Skin epidermis (tissue), 12 donors: ENCODE data around the gene LRRC37B.
A peak's percentile ranks its signal among the peaks of the same experiment; 100 is the strongest.
"Not testable (repeated sequence)": the region's sequence is repeated elsewhere in the genome, so short reads cannot be mapped to it uniquely, and the experiment has no call there.

Experiments used
- H3K27ac ChIP-seq, 21 experiments: fragments of 200-600 bp; sonication (generic) in 11 of 21; one replicate each; pipeline ENCODE4 v1.5.0; 2020; ENCODE audit warnings: mild to moderate bottlenecking in 3 of 21, inconsistent platforms in 2 of 21, moderate library complexity in 2 of 21
- H3K4me3 ChIP-seq, 7 experiments: fragments of 200-600 bp; sonication (generic) in 2 of 7; one replicate each; pipeline ENCODE4 v1.5.0; 2020; ENCODE audit warnings: inconsistent platforms in 2 of 7, mild to moderate bottlenecking in 2 of 7, moderate library complexity in 1 of 7

LRRC37B gene

DNA sequence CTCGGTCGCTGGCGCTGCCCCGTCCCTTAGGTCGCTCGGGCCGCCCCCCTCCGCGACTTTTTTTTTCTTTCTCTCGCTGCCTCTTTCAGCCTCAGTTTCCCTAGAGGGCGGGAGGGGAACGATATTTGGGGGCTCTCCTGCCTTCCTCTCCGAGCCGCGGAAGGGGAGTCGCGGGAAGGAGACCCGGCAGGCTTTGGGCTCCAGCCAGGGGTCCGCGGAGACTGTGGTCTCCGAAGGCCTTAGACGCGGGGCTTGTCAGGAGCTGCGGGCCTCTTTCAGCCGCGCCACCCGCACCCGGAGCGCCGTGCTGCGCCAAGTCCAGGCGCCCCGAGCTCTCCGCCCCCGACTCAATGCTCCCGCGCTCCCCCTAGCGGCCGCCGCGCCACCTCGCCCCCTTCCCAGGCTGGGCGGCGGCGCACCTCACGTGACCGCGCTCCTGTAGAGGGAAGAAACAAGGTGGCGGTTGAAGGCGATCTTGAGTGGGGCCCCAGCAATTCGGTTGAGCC, at the start of gene LRRC37B:
Gene LRRC37B (plus strand): TSS at position 427 of the 506 bp plus-strand sequence. CDS start 14,010 bp downstream, outside the sequence.
- Histone ChIP-seq H3K27ac (peak within 1 kb of the TSS; percentile 80 to 96 (median 91)), H3K4me3 (peak within 1 kb of the TSS; percentile 62 to 98 (median 91))

DNA sequence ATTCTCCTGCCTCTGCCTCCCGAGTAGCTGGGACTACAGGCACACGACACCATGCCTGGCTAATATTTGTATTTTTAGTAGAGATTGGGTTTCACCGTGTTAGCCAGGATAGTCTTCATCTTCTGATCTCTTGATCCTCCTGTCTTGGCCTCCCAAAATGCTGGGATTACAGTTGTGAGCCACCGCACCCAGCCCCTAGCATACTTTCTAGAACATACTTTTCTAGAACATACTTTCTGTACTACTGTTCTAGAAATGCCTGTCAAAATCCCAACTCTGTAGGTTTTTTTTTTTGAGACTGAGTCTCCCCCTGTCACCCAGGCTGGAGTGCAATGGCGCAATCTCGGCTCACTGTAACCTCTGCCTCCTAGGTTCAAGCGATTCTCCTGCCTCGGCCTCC, 43.1 kb upstream of the LRRC37B start:
- H3K4me3 ChIP-seq, H3K27ac ChIP-seq: not testable (repeated sequence)

DNA sequence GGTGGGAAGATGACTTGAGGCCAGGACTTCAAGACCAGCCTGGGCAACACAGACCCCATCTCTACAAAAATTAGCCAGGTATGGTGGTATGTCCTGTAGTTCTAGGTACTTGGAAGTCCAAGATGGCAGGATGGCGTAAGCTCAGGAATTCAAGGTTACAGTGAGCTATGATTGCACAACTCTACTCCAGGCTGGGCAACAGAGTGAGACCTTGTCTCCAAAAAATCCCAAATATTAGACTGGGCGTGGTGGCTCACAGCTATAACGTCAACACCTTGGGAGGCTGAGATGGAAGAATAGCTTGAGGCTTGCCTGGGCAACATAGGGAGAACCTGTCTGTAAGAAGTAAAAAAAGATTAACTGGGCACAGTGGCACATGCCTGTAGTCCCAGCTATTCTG, 39.5 kb upstream of the LRRC37B start:
- Histone ChIP-seq H3K4me3 (no peak overlapping the region), H3K27ac (no peak overlapping the region)

DNA sequence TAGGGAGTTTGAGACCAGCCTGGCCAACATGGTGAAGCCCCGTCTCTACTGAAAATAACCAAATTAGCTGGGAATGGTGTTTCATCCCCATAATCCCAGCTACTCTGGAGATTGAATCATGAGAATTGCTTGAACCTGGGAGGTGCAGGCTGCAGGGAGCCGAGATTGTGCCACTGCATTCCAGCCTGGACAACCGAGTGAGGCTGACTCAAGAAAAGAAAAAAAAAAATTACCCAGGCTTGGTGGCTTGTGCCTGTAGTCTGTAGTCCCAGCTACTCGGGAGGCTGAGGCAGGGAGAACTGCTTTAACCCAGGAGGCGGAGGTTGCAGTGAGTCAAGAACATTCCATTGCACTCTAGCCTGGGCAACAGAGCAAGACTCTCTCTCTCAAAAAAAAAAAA, 36.8 kb upstream of the LRRC37B start:
- not testable (repeated sequence) for H3K27ac ChIP-seq, H3K4me3 ChIP-seq

DNA sequence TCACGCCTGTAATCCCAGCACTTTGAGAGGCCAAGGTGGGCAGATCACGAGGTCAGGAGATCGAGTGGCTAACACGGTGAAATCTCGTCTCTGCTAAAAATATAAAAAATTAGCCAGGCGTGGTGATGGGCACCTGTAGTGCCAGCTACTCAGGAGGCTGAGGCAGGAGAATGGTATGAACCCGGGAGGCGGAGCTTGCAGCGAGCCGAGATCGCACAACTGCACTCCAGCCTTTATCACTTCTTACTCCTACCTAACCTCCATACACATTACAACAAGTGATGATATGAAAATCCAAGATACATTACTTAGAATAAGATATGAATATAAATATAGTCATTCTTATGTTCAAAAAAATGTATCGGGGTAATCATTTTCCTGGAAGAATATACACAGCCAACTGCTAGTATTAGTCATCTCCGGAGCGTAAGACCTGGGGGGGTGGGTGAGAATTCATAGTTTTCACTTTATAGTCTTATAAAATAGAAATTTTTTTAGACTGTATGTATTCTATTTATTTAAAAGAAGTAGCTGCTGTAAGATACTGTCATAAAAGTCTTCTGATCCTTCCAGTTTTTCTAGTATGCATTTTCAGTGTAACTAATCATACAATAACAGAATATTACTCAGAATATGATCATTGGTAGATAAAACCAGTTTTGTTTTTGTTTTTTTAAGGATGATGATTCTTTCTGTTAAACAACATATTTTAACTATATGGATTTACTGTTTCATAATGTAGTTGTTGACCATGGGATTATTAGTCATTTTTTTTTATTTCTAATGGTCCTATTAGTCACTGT, 32.7 kb upstream of the LRRC37B start:
- not testable (repeated sequence) for H3K4me3 ChIP-seq, H3K27ac ChIP-seq

DNA sequence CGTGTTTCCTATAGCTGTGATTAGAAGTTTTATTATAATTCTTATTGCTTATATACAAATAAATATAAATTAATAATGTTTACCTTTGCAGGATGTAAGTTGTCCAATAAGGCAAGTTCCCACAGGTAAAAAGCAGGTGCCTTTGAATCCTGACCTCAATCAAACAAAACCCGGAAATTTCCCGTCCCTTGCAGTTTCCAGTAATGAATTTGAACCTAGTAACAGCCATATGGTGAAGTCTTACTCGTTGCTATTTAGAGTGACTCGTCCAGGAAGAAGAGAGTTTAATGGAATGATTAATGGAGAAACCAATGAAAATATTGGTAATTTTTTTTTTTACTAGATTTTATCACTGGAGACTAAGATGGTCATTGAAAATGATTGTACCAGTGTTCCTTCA, 31.8 kb upstream of the LRRC37B start:
- H3K27ac ChIP-seq, H3K4me3 ChIP-seq: not testable (repeated sequence)

DNA sequence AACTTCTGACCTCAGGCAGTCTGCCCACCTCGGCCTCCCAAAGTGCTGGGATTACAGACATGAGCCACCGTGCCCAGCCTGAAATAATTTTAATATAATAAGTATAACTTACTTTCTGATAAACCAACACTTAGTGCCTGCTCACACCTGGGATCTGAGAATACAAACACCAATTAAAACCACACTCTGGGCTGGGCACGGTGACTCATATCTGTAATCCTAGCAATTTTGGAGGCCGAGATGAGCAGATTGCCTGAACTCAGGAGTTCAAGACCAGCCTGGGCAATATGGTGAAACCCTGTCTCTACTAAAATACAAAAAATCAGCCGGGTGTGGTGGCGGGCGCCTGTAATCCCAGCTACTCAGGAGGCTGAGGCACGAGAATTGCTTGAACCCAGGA, 15.4 kb upstream of the LRRC37B start:
- not testable (repeated sequence) for H3K27ac ChIP-seq, H3K4me3 ChIP-seq

DNA sequence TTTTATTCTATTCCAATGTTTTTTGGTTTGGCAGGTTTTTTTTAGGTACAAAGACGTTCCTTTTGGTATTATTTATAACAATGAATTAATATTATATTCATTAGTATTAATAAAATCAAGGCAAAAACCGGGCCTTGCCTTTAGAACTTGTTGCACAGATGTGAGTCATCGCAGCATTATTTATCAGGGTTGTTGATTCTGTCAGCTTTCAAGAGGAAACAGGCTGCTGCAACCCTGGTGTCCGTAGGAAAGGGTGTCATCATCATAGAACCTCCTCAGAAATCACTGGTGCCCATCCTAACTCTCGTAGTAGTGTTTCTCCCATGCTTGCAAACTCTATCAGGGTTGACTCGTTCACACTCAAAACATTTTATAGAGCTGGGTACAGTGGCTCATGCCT, 10.2 kb upstream of the LRRC37B start:
- no peak overlapping the region for H3K27ac ChIP-seq
- H3K4me3 ChIP-seq = no peak overlapping the region

DNA sequence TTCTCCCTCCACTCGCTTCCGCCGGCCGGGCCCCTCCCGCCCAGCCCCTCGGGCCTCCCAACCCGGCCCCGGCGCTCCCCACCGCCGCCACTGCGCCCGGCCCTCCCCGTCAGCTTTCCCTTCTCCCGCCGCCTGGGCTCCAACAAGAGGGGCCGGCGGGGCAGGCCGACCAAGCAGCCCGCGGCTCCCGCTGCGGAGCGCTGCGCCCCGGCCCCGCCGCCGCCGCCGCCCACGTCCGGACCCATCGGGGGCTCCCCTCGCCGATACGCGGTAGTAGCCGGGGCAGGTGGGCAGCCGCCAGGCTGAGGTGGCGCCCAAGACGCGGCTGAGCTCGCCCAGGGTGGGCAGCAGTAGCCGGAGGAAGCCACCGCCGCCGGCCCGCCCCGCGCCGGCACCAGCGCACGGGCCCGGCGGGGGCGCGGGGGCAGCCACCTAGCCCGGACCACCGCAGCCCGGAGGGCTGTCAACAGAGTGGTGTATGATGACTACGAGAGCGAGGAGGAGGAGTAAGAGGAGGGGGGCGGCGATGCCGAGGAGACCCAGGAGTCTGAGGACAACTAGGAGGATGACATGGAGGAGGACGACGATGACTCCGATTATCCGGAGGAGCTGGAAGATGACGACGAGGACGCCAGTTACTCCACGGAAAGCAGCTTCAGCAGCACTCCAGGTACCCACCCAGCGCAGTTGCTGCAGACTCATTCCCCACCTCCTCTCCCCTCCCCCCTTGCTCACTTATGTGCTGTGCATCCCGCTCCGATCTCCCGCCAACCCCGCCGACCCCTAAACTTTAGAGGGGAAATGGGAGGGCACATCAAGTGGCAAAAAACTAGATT, 498 bp downstream of the LRRC37B start:
- peak overlapping the region; percentile 80 to 96 (median 91) for H3K27ac ChIP-seq
- H3K4me3 ChIP-seq = peak overlapping the region; percentile 62 to 98 (median 91)

DNA sequence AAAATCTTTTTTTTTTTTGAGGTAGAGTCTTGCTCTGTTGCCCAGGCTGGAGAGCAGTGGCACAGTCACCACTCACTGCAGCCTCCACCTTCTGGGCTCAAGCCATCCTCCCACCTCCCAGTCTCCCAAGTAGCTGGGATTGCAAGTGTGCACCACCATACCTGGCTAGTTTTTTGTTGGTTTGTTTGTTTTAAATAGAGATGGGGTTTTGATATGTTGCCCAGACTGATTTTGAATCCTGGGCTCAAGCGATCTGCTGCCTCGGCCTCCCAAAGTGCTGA, 2.0 kb downstream of the LRRC37B start:
- H3K4me3 ChIP-seq = peak overlapping the region in 2 of 7 experiments; percentile 96 to 98

DNA sequence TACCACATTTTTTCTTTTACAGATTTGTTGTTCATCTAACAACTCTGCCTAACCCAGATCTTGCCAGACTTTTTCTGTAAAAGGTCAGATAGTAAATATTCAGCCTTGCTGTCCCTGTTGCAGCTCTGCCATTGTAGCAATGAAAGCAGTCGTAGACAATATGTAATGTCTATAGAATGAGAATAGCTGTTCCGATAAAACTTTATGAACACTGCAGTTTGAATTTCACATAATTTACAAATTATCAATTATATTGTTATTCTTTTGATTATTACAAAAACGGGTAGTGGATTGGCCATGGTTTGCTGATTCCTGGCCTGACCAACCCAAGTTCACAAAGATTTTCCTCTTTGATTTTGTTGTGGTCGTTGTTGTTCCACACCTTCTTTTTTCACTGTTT, 2.9 kb downstream of the LRRC37B start:
- no peak overlapping the region for H3K27ac ChIP-seq
- H3K4me3 ChIP-seq = no peak overlapping the region

More for the DNA sequence above, 2.0 kb downstream of the LRRC37B start:
- peak overlapping the region in 1 of 21 experiments; percentile 91 for H3K27ac ChIP-seq

DNA sequence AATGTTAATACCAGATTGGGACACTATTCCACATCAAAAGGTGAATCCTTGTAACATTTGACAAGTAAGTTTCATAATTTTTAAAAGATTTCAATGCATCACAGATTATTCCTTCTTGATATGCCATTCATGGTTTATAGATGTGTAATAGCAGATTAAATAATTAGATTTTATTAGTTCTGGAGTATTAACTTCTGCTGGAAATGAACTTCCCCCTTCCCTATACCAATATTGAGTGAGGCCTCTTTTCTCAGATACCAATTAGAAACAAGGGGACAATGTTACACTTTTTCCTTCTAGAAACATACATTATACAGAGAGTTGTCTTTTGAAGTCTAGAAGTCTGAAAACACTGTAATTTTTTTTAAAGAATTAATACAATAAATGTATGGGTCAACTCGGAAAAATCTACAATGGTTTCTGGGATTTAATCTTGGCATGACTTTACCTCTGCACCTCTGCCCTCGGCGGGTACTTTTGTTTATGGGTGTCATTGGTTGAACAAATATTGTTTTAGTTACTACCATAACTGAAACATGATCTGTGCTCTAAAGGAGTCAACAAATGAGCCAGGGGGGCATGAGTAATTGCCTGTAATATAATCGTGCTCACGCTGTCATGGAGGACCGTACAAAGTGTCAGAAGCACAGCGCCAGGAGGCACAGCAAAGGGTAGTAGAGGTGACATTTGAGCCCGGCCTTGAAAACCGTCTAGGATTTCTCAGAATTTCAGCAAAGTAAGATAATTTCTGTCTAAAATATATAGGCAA, 8.2 kb downstream of the LRRC37B start:
- Histone ChIP-seq H3K27ac (no peak overlapping the region), H3K4me3 (no peak overlapping the region)

DNA sequence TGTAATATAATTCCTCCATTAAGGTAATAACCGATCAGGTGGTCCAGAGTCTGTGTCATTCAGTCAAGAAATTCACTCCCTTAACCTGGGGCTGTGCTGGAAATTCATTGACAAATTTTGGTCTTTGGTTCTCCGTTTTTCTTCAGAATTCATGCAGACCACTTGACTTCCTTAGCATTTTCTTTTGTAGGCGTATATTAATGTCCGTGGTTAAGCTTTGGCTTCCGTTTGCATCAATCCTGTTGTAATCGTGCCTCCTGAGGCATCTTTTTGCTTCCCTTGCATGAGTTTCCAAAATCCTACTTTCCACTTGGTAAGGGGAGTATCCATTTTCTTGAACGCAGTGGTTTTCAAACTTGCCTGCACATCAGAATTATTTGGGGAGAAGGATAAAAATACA, 9.0 kb downstream of the LRRC37B start:
- Histone ChIP-seq H3K27ac (no peak overlapping the region), H3K4me3 (no peak overlapping the region)

DNA sequence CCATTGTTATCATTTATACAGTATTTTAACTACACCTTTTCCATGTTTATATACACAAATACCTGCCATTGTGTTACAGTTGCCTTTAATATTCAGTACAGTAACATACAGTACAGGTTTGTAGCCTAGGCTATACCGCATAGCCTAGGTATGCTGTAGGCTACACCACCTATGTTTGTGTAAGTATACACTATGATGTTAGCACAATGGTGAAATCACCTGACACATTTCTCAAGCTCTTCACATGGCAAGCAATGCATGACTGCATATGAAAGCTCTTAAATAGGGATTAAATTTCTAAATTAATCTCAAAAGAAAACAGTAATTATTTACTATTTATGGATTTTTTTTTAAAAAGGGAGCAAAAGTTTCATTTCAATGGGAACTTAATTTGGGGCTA, 12.0 kb downstream of the LRRC37B start:
- Histone ChIP-seq H3K4me3 (no peak overlapping the region), H3K27ac (no peak overlapping the region)

DNA sequence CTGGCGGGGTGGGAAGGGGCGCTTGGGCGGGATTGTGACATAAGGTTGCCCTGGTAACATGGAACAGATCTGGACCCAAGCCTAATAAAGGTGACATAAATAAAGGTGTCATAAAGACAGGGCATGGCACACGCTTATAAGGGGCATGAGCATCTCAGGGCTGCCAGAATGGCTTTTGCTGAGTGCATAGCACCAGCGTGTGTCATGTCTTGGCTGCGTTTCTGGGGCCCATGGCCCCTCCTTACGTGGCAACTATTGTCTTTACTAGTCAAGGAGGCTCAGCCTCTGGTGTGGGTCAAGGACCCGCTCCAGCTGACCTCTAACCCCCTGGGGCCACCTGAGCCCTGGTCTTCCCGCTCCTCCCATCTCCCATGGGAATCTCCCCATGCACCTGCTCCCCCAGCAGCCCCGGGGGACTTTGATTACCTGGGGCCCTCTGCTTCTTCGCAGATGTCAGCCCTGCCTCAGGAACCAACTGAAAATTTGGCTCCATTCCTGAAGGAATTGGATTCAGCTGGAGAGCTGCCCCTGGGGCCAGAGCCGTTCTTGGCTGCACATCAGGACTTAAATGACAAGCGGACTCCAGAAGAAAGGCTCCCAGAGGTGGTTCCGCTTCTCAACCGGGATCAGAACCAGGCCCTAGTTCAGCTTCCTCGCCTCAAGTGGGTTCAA, 13.9 kb downstream of the LRRC37B start:
- no peak overlapping the region for H3K4me3 ChIP-seq
- no peak overlapping the region for H3K27ac ChIP-seq

DNA sequence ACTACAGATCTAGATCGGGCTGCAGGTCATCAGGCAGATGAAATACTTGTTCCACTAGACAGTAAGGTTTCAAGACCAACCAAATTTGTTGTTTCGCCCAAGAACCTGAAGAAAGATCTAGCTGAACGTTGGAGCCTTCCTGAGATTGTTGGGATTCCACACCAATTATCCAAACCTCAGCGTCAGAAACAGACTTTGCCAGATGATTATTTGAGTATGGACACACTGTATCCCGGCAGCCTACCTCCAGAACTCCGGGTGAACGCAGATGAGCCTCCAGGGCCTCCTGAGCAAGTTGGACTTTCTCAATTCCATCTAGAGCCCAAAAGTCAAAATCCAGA, 14.4 kb downstream of the LRRC37B start:
- no peak overlapping the region for H3K27ac ChIP-seq
- H3K4me3 ChIP-seq = no peak overlapping the region

DNA sequence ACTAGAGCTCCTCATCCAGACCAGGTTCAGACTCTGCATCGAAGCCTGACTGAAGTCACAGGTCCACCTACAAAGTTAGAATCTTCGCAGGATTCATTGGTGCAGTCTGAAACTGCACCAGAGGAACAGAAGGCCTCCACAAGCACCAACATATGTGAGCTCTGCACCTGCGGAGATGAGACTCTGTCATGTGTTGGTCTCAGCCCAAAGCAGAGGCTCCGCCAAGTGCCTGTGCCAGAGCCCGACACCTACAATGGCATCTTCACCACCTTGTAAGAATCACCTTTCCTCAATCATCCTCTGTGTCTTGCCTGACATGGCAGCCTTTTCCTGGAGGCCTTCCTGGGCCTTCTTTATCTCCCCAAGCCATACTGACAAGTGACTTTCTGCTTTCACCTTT, 15.4 kb downstream of the LRRC37B start:
- not testable (repeated sequence) for H3K27ac ChIP-seq, H3K4me3 ChIP-seq

DNA sequence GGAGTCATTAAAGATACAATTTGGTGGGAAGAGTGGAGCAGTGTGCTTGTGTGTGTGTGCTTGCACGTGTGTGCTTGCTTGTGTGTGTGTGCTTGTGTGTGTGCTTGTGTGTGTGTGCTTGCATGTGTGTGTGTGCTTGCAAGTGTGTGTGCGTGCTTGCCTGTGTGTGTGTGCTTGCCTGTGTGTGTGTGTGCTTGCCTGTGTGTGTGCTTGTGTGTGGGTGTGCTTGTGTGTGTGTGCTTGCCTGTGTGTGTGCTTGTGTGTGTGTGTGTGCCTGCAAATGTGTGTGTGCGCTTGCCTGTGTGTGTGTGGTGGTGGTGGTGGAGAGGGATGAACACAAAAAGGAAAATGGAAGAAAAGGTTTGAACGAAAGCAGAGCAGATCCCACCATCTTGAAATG, 20.1 kb downstream of the LRRC37B start:
- not testable (repeated sequence) for H3K4me3 ChIP-seq, H3K27ac ChIP-seq

DNA sequence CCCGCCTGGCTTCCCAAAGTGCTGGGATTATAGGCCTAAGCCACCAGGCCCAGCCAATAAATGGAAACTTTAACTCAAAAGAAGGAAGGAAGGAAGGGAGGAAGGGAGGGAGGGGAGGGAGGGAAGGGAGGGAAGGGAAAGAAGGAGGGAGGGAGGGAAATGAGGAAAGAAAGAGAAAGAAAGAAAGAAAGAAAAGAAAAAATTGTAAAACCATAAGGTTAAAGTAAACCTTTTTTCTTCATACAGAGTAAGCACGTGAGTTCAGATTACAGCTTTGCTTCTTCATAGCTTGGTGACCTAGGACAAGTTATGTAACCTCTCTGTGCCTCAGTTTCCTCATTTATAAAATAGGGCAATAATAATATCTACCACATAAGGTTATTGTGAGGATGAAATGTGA, 26.0 kb downstream of the LRRC37B start:
- no peak overlapping the region for H3K4me3 ChIP-seq
- no peak overlapping the region for H3K27ac ChIP-seq

DNA sequence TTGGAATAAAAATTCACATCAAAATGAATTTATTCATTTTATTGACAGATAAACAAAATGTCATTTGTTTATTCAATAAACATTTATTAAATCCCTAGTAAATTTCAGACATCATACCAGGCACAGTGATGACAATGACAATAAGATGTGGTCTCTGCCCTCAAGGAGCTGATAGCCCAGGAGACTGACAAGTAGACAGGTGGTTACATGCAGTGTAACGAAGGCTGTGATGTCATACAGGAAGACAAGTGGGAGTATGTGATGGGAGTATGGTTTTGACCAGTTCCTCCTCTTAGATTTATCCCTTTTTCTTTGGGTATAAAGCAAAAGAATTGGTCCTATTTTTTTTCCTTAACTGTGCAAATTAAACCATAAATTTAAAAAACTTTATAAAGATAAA, 26.6 kb downstream of the LRRC37B start:
- not testable (repeated sequence) for H3K27ac ChIP-seq

More for the DNA sequence above, 26.6 kb downstream of the LRRC37B start:
- not testable (repeated sequence) for H3K4me3 ChIP-seq
